Stomach smooth muscle (tissue), 2 donors: ENCODE results near the gene SNCAIP.
"Not testable (repeated sequence)": the region's sequence is repeated elsewhere in the genome, so short reads cannot be mapped to it uniquely, and the experiment has no call there.

Experiments used
- H3K27ac ChIP-seq: one replicate; pipeline ENCODE4 v1.7.0; 2013; ENCODE audit warnings: mild to moderate bottlenecking, low read length, inconsistent platforms
- H3K27me3 ChIP-seq, 2 donors: one replicate each; pipeline ENCODE4 v1.7.0; 2013; ENCODE audit warnings: low read length in 2 of 2; ENCODE audit not compliant: insufficient read depth in 2 of 2, control insufficient read depth in 1 of 2
- H3K36me3 ChIP-seq, 2 donors: one replicate each; pipeline ENCODE4 v1.7.0; 2013; ENCODE audit warnings: low read length in 2 of 2; ENCODE audit not compliant: control insufficient read depth in 2 of 2, insufficient read depth in 2 of 2
- H3K4me1 ChIP-seq: one replicate; pipeline ENCODE4 v1.7.0; 2013; ENCODE audit warnings: low read length; ENCODE audit not compliant: control insufficient read depth, insufficient read depth
- H3K4me3 ChIP-seq, 2 donors: one replicate each; pipeline ENCODE4 v1.7.0; 2013; ENCODE audit warnings: low read length in 2 of 2
- H3K9ac ChIP-seq, 2 donors: one replicate each; pipeline ENCODE4 v1.7.0; 2013; ENCODE audit warnings: low read length in 2 of 2, mild to moderate bottlenecking in 1 of 2
- H3K9me3 ChIP-seq, 2 donors: one replicate each; pipeline ENCODE4 v1.7.0; 2013; ENCODE audit warnings: low read length in 2 of 2; ENCODE audit not compliant: control insufficient read depth in 2 of 2
- donor health status: healthy.
- donor health status: Pancreatic carcinoma.

The SNCAIP gene

GRCh38 chr5:122333564-122333963, 21.5 kb downstream of the SNCAIP start:
- no peak overlapping the region for H3K9ac ChIP-seq
- H3K27me3 ChIP-seq = no peaks in the 10 kb centered on the region
- no peaks in the 10 kb centered on the region for H3K36me3 ChIP-seq
- no peak overlapping the region for H3K27ac ChIP-seq
- no peak overlapping the region for H3K4me3 ChIP-seq
- H3K4me1 ChIP-seq = no peaks in the 10 kb centered on the region
- H3K9me3 ChIP-seq = no peaks in the 10 kb centered on the region

- no peaks in the 10 kb centered on the region for H3K9me3 ChIP-seq
- no peaks in the 10 kb centered on the region for H3K4me1 ChIP-seq
- H3K27me3 ChIP-seq = no peaks in the 10 kb centered on the region
- H3K9ac ChIP-seq = no peak overlapping the region
- H3K27ac ChIP-seq = no peak overlapping the region
- no peak overlapping the region for H3K4me3 ChIP-seq
- no peaks in the 10 kb centered on the region for H3K36me3 ChIP-seq
These were observed 27.6 kb downstream of the SNCAIP start for GRCh38 chr5:122339591-122339990.

GRCh38 chr5:122341087-122341486, 29.1 kb downstream of the SNCAIP start:
- no peaks in the 10 kb centered on the region for H3K36me3 ChIP-seq
- no peaks in the 10 kb centered on the region for H3K27me3 ChIP-seq

GRCh38 chr5:122342256-122342655, 30.2 kb downstream of the SNCAIP start:
- H3K4me3 ChIP-seq = no peak overlapping the region
- no peak overlapping the region for H3K9ac ChIP-seq
- H3K36me3 ChIP-seq = no peaks in the 10 kb centered on the region
- no peaks in the 10 kb centered on the region for H3K4me1 ChIP-seq
- H3K27me3 ChIP-seq = no peaks in the 10 kb centered on the region
- H3K9me3 ChIP-seq = no peaks in the 10 kb centered on the region
- no peak overlapping the region for H3K27ac ChIP-seq

More at GRCh38 chr5:122341087-122341486, 29.1 kb downstream of the SNCAIP start:
- H3K9me3 ChIP-seq = no peaks in the 10 kb centered on the region
- H3K27ac ChIP-seq = no peak overlapping the region
- no peak overlapping the region for H3K4me3 ChIP-seq
- H3K9ac ChIP-seq = no peak overlapping the region
- no peaks in the 10 kb centered on the region for H3K4me1 ChIP-seq

- no peaks in the 10 kb centered on the region for H3K36me3 ChIP-seq
- H3K27ac ChIP-seq = no peak overlapping the region
- H3K27me3 ChIP-seq = no peaks in the 10 kb centered on the region
- H3K4me1 ChIP-seq = no peaks in the 10 kb centered on the region
- no peak overlapping the region for H3K4me3 ChIP-seq
- no peaks in the 10 kb centered on the region for H3K9me3 ChIP-seq
- H3K9ac ChIP-seq = no peak overlapping the region
These were observed 35.0 kb downstream of the SNCAIP start for GRCh38 chr5:122346897-122347581.

- H3K4me3 ChIP-seq = no peak overlapping the region
- H3K36me3 ChIP-seq = no peaks in the 10 kb centered on the region
- H3K9me3 ChIP-seq = no peaks in the 10 kb centered on the region
- H3K27ac ChIP-seq = no peak overlapping the region
- H3K9ac ChIP-seq = no peak overlapping the region
- H3K27me3 ChIP-seq = no peaks in the 10 kb centered on the region
- H3K4me1 ChIP-seq = no peaks in the 10 kb centered on the region
These were observed 38.5 kb downstream of the SNCAIP start for GRCh38 chr5:122350496-122350895.

- Histone ChIP-seq H3K4me1 (no peaks in the 10 kb centered on the region), H3K4me3 (no peak overlapping the region), H3K36me3 (no peaks in the 10 kb centered on the region), H3K27me3 (no peaks in the 10 kb centered on the region), H3K9me3 (no peaks in the 10 kb centered on the region), H3K9ac (no peak overlapping the region), H3K27ac (no peak overlapping the region)
These were observed 39.5 kb downstream of the SNCAIP start for GRCh38 chr5:122351416-122352157.

- Histone ChIP-seq H3K9me3 (no peaks in the 10 kb centered on the region), H3K4me3 (no peak overlapping the region), H3K36me3 (no peaks in the 10 kb centered on the region), H3K27me3 (no peaks in the 10 kb centered on the region), H3K27ac (no peak overlapping the region), H3K4me1 (no peaks in the 10 kb centered on the region), H3K9ac (no peak overlapping the region)
These were observed 40.3 kb downstream of the SNCAIP start for GRCh38 chr5:122352331-122352730.

GRCh38 chr5:122353361-122353760, 41.3 kb downstream of the SNCAIP start:
- H3K9ac ChIP-seq, H3K9me3 ChIP-seq, H3K27me3 ChIP-seq, H3K36me3 ChIP-seq, H3K27ac ChIP-seq, H3K4me1 ChIP-seq, H3K4me3 ChIP-seq: not testable (repeated sequence)

GRCh38 chr5:122354293-122354692, 42.3 kb downstream of the SNCAIP start:
- no peaks in the 10 kb centered on the region for H3K4me1 ChIP-seq
- no peak overlapping the region for H3K27ac ChIP-seq
- no peak overlapping the region for H3K9ac ChIP-seq
- no peaks in the 10 kb centered on the region for H3K9me3 ChIP-seq
- no peak overlapping the region for H3K4me3 ChIP-seq
- H3K36me3 ChIP-seq = no peaks in the 10 kb centered on the region
- H3K27me3 ChIP-seq = no peaks in the 10 kb centered on the region

GRCh38 chr5:122355324-122355723, 43.3 kb downstream of the SNCAIP start:
- Histone ChIP-seq H3K27ac (no peak overlapping the region), H3K27me3 (no peaks in the 10 kb centered on the region), H3K9me3 (no peaks in the 10 kb centered on the region), H3K36me3 (no peaks in the 10 kb centered on the region), H3K4me3 (no peak overlapping the region), H3K9ac (no peak overlapping the region), H3K4me1 (no peaks in the 10 kb centered on the region)
